ENCODE results near the gene VSTM4.

The VSTM4 gene

GRCh38 chr10:49112851-49113250 lies 2.5 kb downstream of the VSTM4 start:
- TF ChIP-seq EP300 (IDR thresholded peaks at IDR 0.05; ENCODE audit: borderline replicate concordance) (no peak), EGR1 (IDR thresholded peaks at IDR 0.05) (no peak), TAF1 (IDR thresholded peaks at IDR 0.05; ENCODE audit: low read depth) (no peak), FOXM1 (IDR thresholded peaks at IDR 0.05; ENCODE audit: borderline replicate concordance, low read depth) (no peak), ZBTB7A (IDR thresholded peaks at IDR 0.05; ENCODE audit: low read depth) (no peak), CEBPB (IDR thresholded peaks at IDR 0.05) (no peak), NFIC (IDR thresholded peaks at IDR 0.05) (no peak), USF1 (IDR thresholded peaks at IDR 0.05) (no peak)
- TF ChIP-seq, protein P1, sequence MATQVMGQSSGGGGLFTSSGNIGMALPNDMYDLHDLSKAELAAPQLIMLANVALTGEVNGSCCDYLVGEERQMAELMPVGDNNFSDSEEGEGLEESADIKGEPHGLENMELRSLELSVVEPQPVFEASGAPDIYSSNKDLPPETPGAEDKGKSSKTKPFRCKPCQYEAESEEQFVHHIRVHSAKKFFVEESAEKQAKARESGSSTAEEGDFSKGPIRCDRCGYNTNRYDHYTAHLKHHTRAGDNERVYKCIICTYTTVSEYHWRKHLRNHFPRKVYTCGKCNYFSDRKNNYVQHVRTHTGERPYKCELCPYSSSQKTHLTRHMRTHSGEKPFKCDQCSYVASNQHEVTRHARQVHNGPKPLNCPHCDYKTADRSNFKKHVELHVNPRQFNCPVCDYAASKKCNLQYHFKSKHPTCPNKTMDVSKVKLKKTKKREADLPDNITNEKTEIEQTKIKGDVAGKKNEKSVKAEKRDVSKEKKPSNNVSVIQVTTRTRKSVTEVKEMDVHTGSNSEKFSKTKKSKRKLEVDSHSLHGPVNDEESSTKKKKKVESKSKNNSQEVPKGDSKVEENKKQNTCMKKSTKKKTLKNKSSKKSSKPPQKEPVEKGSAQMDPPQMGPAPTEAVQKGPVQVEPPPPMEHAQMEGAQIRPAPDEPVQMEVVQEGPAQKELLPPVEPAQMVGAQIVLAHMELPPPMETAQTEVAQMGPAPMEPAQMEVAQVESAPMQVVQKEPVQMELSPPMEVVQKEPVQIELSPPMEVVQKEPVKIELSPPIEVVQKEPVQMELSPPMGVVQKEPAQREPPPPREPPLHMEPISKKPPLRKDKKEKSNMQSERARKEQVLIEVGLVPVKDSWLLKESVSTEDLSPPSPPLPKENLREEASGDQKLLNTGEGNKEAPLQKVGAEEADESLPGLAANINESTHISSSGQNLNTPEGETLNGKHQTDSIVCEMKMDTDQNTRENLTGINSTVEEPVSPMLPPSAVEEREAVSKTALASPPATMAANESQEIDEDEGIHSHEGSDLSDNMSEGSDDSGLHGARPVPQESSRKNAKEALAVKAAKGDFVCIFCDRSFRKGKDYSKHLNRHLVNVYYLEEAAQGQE (IDR thresholded peaks at IDR 0.05; ENCODE audit: low read depth), result no peak

GRCh38 chr10:49112098-49112497 lies 3.2 kb downstream of the VSTM4 start:
- TF ChIP-seq CEBPB (IDR thresholded peaks at IDR 0.05) (no peak), TAF1 (IDR thresholded peaks at IDR 0.05; ENCODE audit: low read depth) (no peak), NFIC (IDR thresholded peaks at IDR 0.05) (no peak), RAD21 (IDR thresholded peaks at IDR 0.05; ENCODE audit: low read depth) (no peak), ZBTB7A (IDR thresholded peaks at IDR 0.05; ENCODE audit: low read depth) (no peak), USF1 (IDR thresholded peaks at IDR 0.05) (no peak), YY1 (IDR thresholded peaks at IDR 0.05; ENCODE audit: low read depth) (no peak), FOXM1 (IDR thresholded peaks at IDR 0.05; ENCODE audit: borderline replicate concordance, low read depth) (no peak), EGR1 (IDR thresholded peaks at IDR 0.05) (no peak), TEAD4 (IDR thresholded peaks at IDR 0.05) (no peak), TCF12 (IDR thresholded peaks at IDR 0.05; ENCODE audit: low read depth) (no peak), CREB1 (IDR thresholded peaks at IDR 0.05; ENCODE audit: low read depth) (no peak)
- TF ChIP-seq, protein P2, sequence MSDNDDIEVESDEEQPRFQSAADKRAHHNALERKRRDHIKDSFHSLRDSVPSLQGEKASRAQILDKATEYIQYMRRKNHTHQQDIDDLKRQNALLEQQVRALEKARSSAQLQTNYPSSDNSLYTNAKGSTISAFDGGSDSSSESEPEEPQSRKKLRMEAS (IDR thresholded peaks at IDR 0.05), result no peak
- TF ChIP-seq, protein P1 (IDR thresholded peaks at IDR 0.05; ENCODE audit: low read depth), result no peak

DNA sequence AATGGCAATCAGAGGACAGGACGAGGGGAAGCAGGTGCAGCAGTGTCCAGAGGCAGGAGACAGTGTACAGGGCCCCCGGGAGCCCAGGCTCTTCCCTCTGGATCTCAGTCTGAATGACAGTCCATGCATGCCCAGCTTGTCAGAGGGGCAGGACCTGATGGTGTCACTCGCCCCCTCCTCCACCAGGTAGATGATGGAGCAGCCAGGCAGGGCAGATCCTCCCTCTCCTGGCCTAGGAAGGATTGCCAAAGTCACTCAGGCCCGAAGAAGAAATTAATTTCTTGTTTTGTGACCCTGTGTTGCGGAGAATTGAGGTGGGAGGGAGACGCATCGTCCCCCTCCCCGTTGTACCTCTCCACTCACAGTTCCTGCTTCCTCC lies 4.0 kb downstream of the VSTM4 start:
- no peak for TF ChIP-seq CEBPB (IDR thresholded peaks at IDR 0.05)
- no peak for TF ChIP-seq EGR1 (IDR thresholded peaks at IDR 0.05)
- TF ChIP-seq RAD21 (IDR thresholded peaks at IDR 0.05; ENCODE audit: low read depth), result no peak
- no peak for TF ChIP-seq TEAD4 (IDR thresholded peaks at IDR 0.05)
- TF ChIP-seq NFIC (IDR thresholded peaks at IDR 0.05), result no peak
- TF ChIP-seq TAF1 (IDR thresholded peaks at IDR 0.05; ENCODE audit: low read depth), result no peak

- TF ChIP-seq YY1 (IDR thresholded peaks at IDR 0.05; ENCODE audit: low read depth) (no peak), CEBPB (IDR thresholded peaks at IDR 0.05) (no peak), USF1 (IDR thresholded peaks at IDR 0.05) (no peak), NFIC (IDR thresholded peaks at IDR 0.05) (no peak), FOXM1 (IDR thresholded peaks at IDR 0.05; ENCODE audit: borderline replicate concordance, low read depth) (no peak), TEAD4 (IDR thresholded peaks at IDR 0.05) (no peak), EGR1 (IDR thresholded peaks at IDR 0.05) (no peak)
These were observed 4.5 kb downstream of the VSTM4 start for GRCh38 chr10:49110684-49111319.

- TF ChIP-seq CEBPB (IDR thresholded peaks at IDR 0.05) (no peak), TCF12 (IDR thresholded peaks at IDR 0.05; ENCODE audit: low read depth) (no peak), NFIC (IDR thresholded peaks at IDR 0.05) (no peak), TEAD4 (IDR thresholded peaks at IDR 0.05) (no peak), FOXM1 (IDR thresholded peaks at IDR 0.05; ENCODE audit: borderline replicate concordance, low read depth) (no peak), RAD21 (IDR thresholded peaks at IDR 0.05; ENCODE audit: low read depth) (no peak), EP300 (IDR thresholded peaks at IDR 0.05; ENCODE audit: borderline replicate concordance) (no peak), TAF1 (IDR thresholded peaks at IDR 0.05; ENCODE audit: low read depth) (no peak), USF1 (IDR thresholded peaks at IDR 0.05) (no peak), ZBTB7A (IDR thresholded peaks at IDR 0.05; ENCODE audit: low read depth) (no peak), YY1 (IDR thresholded peaks at IDR 0.05; ENCODE audit: low read depth) (no peak)
- TF ChIP-seq, protein P2 (IDR thresholded peaks at IDR 0.05), result no peak
- TF ChIP-seq, protein P1 (IDR thresholded peaks at IDR 0.05; ENCODE audit: low read depth), result no peak
These were observed 5.5 kb downstream of the VSTM4 start for GRCh38 chr10:49109669-49110340.

Data from Ishikawa (cell line).